MCF 10A (cell line): ENCODE results near the gene ZMYND8. TPM values are rescaled to one million over a fixed set of nuclear protein-coding genes. Genes with fewer than 3 reads are reported as not detected.
"Not testable (repeated sequence)": the region's sequence is repeated elsewhere in the genome, so short reads cannot be mapped to it uniquely, and the experiment has no call there.

Source experiments
- BruUV-seq: library from RNA; stranded (reverse); fragments of 400-500 nt; replicated peaks from 2 replicates; lab custom pipeline; 2021; lab: Mats Ljungman, UMichigan
- CTCF ChIA-PET: fragments of 300-600 bp; sonication (Branson Sonifier 250); formaldehyde crosslinking; extraction: SDS; loops from one replicate; lab custom pipeline; 2021; ENCODE audit warnings: antibody characterized with exemption, inconsistent platforms; lab: Yijun Ruan, JAX
- POLR2A ChIA-PET: fragments of 300-600, 350-650 bp; sonication (Branson Sonifier 250); formaldehyde crosslinking; extraction: SDS; loops from one replicate; lab custom pipeline; 2020; ENCODE audit warnings: antibody characterized with exemption, inconsistent platforms; lab: Yijun Ruan, JAX
- DNase-seq: peaks from one replicate; pipeline ENCODE4 v3.0.0-alpha.2; 2018; ENCODE audit not compliant: unreplicated experiment
- H3K27ac Mint-ChIP-seq: one replicate; pipeline ENCODE4 v1.8.0; 2022; ENCODE audit warnings: mild to moderate bottlenecking, low read depth, mixed read lengths; ENCODE audit not compliant: unreplicated experiment
- H3K27me3 Mint-ChIP-seq: one replicate; pipeline ENCODE4 v1.8.0; 2022; ENCODE audit warnings: mixed read lengths; ENCODE audit not compliant: insufficient read depth, unreplicated experiment
- H3K36me3 Mint-ChIP-seq: one replicate; pipeline ENCODE4 v1.8.0; 2022; ENCODE audit warnings: mild to moderate bottlenecking, moderate library complexity, mixed read lengths; ENCODE audit not compliant: insufficient read depth, unreplicated experiment
- H3K4me1 Mint-ChIP-seq: one replicate; pipeline ENCODE4 v1.8.0; 2022; ENCODE audit warnings: mixed read lengths; ENCODE audit not compliant: insufficient read depth, unreplicated experiment
- H3K4me3 Mint-ChIP-seq: one replicate; pipeline ENCODE4 v1.8.0; 2022; ENCODE audit warnings: mild to moderate bottlenecking, moderate library complexity, mixed read lengths; ENCODE audit not compliant: unreplicated experiment
- H3K9me3 Mint-ChIP-seq: one replicate; pipeline ENCODE4 v1.8.0; 2022; ENCODE audit warnings: mixed read lengths; ENCODE audit not compliant: unreplicated experiment
- CTCF ChIP-seq: fragments of 200-600 bp; IDR thresholded peaks from one replicate; pipeline ENCODE4 v1.8.0; 2022; ENCODE audit warnings: antibody characterized with exemption, mild to moderate bottlenecking; ENCODE audit not compliant: unreplicated experiment
- intact Hi-C: fragments of 100-400 bp; cut with micrococcal nuclease; formaldehyde crosslinking; loops from 2 replicates; pipeline ENCODE4 v1.14.1; 2022
- total RNA-seq: library from RNA; stranded (reverse); gene quantifications from 2 replicates; pipeline ENCODE4 v1.2.3, GENCODE V29; 2022

Gene ZMYND8
- total RNA-seq, 1 experiment from 2014 or later, result 127 TPM

DNA sequence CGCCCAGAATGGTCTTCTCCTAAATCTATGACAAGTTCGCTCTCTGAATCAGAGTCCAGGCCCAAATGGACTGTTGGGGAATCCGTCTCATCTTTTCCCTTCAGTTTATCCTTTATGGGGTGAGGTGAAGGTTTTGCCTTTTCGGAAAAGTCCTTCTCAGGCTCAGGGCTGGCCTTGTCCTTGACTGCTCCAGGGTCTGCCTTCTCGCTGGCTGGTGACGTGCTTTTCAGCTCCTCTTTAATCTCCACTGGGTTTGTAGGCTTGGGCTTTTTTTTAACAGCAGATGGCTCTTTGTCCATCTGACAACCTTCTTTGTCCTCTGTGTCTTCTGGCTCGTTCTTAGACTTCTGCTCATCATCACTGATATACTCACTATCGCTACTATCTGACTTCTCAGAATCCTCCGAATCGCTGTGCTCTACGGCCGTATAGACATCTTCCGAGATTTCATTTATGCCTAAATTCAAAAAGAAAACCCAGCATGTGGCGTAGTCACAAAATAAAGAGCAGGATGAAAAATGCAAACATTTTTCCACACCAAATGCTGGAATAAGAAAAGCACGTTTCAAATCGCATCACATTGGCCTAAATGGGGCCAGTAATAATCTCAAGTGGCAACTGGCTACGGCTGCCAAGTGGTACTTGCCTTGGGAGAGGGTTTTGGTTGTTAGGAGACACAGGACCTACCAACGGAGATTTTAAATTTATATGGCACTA is 110.3 kb downstream of the ZMYND8 start:
- ChIA-PET POLR2A (interaction anchor here (0.6 to 1.0 kb wide), 3 partner anchors 26 to 1719 kb away, joined by 3 read pairs; no protein-coding TSS in a partner anchor), CTCF (interaction anchor here (0.6 to 4.1 kb wide), 5 partner anchors 27 to 493 kb away, joined by 3 to 21 read pairs (median 4); no protein-coding TSS in a partner anchor)
- intact Hi-C loops, result no loop called here
- Mint-ChIP-seq H3K9me3 (no peaks in the 10 kb centered on the region), H3K27ac (no peak overlapping the region), H3K36me3 (peaks cover 100% of the 10 kb centered on the region), H3K27me3 (no peaks in the 10 kb centered on the region), H3K4me1 (no peaks in the 10 kb centered on the region), H3K4me3 (no peak overlapping the region)
- TSS peak; percentile 30 for BruUV-seq
- TF ChIP-seq CTCF, result no peak
- DNase-seq, result no peak

GRCh38 chr20:47245166-47245565 is 111.3 kb downstream of the ZMYND8 start:
- intact Hi-C loops, H3K4me1 Mint-ChIP-seq, DNase-seq, H3K4me3 Mint-ChIP-seq, H3K9me3 Mint-ChIP-seq, H3K27me3 Mint-ChIP-seq, BruUV-seq, H3K27ac Mint-ChIP-seq: not testable (repeated sequence)
- peaks cover 100% of the 10 kb centered on the region for H3K36me3 Mint-ChIP-seq
- POLR2A ChIA-PET, result interaction anchor here (0.6 to 1.3 kb wide), 4 partner anchors 9 to 72 kb away, joined by 3 read pairs; no protein-coding TSS in a partner anchor
- CTCF ChIA-PET, result interaction anchor here (0.6 to 4.1 kb wide), 10 partner anchors 9 to 492 kb away, joined by 3 to 21 read pairs (median 3); no protein-coding TSS in a partner anchor

GRCh38 chr20:47244451-47244850 is 112.0 kb downstream of the ZMYND8 start:
- CTCF ChIA-PET, result interaction anchor here (0.6 to 4.1 kb wide), 6 partner anchors 10 to 492 kb away, joined by 3 to 21 read pairs (median 3); no protein-coding TSS in a partner anchor
- no TSS peak for BruUV-seq

More at GRCh38 chr20:47244451-47244850, 112.0 kb downstream of the ZMYND8 start:
- peaks cover 100% of the 10 kb centered on the region for H3K36me3 Mint-ChIP-seq
- TF ChIP-seq CTCF, result no peak
- intact Hi-C loops, result no loop called here
- H3K27ac Mint-ChIP-seq, result peak overlapping the region; percentile 76
- no peaks in the 10 kb centered on the region for H3K4me1 Mint-ChIP-seq
- DNase-seq, result peak; percentile 53
- no peaks in the 10 kb centered on the region for H3K27me3 Mint-ChIP-seq
- POLR2A ChIA-PET, result interaction anchor here (0.6 to 1.3 kb wide), 3 partner anchors 16 to 119 kb away, joined by 3 to 5 read pairs (median 4); no protein-coding TSS in a partner anchor
- H3K4me3 Mint-ChIP-seq, result no peak overlapping the region
- H3K9me3 Mint-ChIP-seq, result no peaks in the 10 kb centered on the region
